Activated CD4-positive, CD25-positive, alpha-beta regulatory T cell treated with anti-CD3 and anti-CD28 coated beads, Interleukin-2, amount 50 U/mL, for 16 hours (primary cell): ENCODE data around the gene MAGI1.

Source experiments
- DNase-seq: peaks from one replicate; pipeline ENCODE4 v3.0.0-alpha.2; 2020; ENCODE audit warnings: low read depth, low spot score

Gene MAGI1

GRCh38 chr3:66014651-66015050, 24.1 kb downstream of the MAGI1 start:
- DNase-seq = no peak

- no peak for DNase-seq
These were observed 24.7 kb downstream of the MAGI1 start for GRCh38 chr3:66014056-66014455.

- DNase-seq = no peak
These were observed 26.0 kb downstream of the MAGI1 start for GRCh38 chr3:66012711-66013110.

- DNase-seq = no peak
These were observed 27.7 kb downstream of the MAGI1 start for GRCh38 chr3:66010739-66011655.

GRCh38 chr3:66010348-66010738, 28.4 kb downstream of the MAGI1 start:
- DNase-seq = no peak

- DNase-seq = no peak
These were observed 34.5 kb downstream of the MAGI1 start for GRCh38 chr3:66004244-66004643.

GRCh38 chr3:66001626-66002025, 37.1 kb downstream of the MAGI1 start:
- no peak for DNase-seq

GRCh38 chr3:66000506-66000905, 38.2 kb downstream of the MAGI1 start:
- DNase-seq = no peak

- no peak for DNase-seq
These were observed 39.1 kb downstream of the MAGI1 start for GRCh38 chr3:65999606-66000005.

GRCh38 chr3:65996589-65996988, 42.1 kb downstream of the MAGI1 start:
- DNase-seq = no peak

GRCh38 chr3:65995515-65995914, 43.2 kb downstream of the MAGI1 start:
- DNase-seq = no peak

- DNase-seq = no peak
These were observed 43.7 kb downstream of the MAGI1 start for GRCh38 chr3:65995030-65995429.

- DNase-seq = no peak
These were observed 45.4 kb downstream of the MAGI1 start for GRCh38 chr3:65993134-65993900.

GRCh38 chr3:65992106-65992505, 46.6 kb downstream of the MAGI1 start:
- no peak for DNase-seq

GRCh38 chr3:65988411-65989180, 50.1 kb downstream of the MAGI1 start:
- DNase-seq = no peak

- no peak for DNase-seq
These were observed 52.4 kb downstream of the MAGI1 start for GRCh38 chr3:65986285-65986684.

GRCh38 chr3:65984975-65985374, 53.7 kb downstream of the MAGI1 start:
- DNase-seq = no peak

GRCh38 chr3:65983100-65983499, 55.6 kb downstream of the MAGI1 start:
- DNase-seq = no peak

GRCh38 chr3:65979731-65980130, 59.0 kb downstream of the MAGI1 start:
- no peak for DNase-seq

- DNase-seq = no peak
These were observed 59.6 kb downstream of the MAGI1 start for GRCh38 chr3:65979162-65979561.

GRCh38 chr3:65978116-65978515, 60.6 kb downstream of the MAGI1 start:
- no peak for DNase-seq

GRCh38 chr3:65975032-65975431, 63.7 kb downstream of the MAGI1 start:
- DNase-seq = no peak
